Uterus (tissue), 2 donors: ENCODE data around the gene CCDC186.

ENCODE experiments used
- POLR2A ChIP-seq, 2 donors: fragments of 450-650 bp; IDR thresholded peaks; one replicate each; pipeline ENCODE4 v1.6.1; 2016; ENCODE audit warnings: antibody characterized with exemption in 2 of 2, mild to moderate bottlenecking in 1 of 2, moderate library complexity in 1 of 2
- TF ChIP-seq, protein P1 (sequence below), 4 experiments: fragments of 200-600 bp in 2 of 4; fragments of 450-650 bp in 2 of 4; sonication (generic) in 2 of 4; IDR thresholded peaks; one replicate each; pipeline ENCODE4 v1.5.1; 2016 to 2019; ENCODE audit warnings: antibody characterized with exemption in 4 of 4, mild to moderate bottlenecking in 2 of 4, moderate library complexity in 1 of 4

- TF ChIP-seq, protein P1, sequence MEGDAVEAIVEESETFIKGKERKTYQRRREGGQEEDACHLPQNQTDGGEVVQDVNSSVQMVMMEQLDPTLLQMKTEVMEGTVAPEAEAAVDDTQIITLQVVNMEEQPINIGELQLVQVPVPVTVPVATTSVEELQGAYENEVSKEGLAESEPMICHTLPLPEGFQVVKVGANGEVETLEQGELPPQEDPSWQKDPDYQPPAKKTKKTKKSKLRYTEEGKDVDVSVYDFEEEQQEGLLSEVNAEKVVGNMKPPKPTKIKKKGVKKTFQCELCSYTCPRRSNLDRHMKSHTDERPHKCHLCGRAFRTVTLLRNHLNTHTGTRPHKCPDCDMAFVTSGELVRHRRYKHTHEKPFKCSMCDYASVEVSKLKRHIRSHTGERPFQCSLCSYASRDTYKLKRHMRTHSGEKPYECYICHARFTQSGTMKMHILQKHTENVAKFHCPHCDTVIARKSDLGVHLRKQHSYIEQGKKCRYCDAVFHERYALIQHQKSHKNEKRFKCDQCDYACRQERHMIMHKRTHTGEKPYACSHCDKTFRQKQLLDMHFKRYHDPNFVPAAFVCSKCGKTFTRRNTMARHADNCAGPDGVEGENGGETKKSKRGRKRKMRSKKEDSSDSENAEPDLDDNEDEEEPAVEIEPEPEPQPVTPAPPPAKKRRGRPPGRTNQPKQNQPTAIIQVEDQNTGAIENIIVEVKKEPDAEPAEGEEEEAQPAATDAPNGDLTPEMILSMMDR (IDR thresholded peaks at IDR 0.05): no peak
- TF ChIP-seq POLR2A (IDR thresholded peaks at IDR 0.05): no peak
These were observed 78.3 kb downstream of the CCDC186 start for GRCh38 chr10:114095559-114096337.
